ENCODE results near the gene ZFC3H1. TPM values are rescaled to one million over a fixed set of nuclear protein-coding genes. Genes with fewer than 3 reads are reported as not detected.

The ZFC3H1 gene
- total RNA-seq, 1 experiment from 2014 or later: 18.4 TPM

- Histone ChIP-seq H3K27ac (no peak overlapping the region), H3K27me3 (replicated peaks) (no peaks in the 10 kb centered on the region), H3K4me3 (no peak overlapping the region), H3K9me3 (replicated peaks) (no peaks in the 10 kb centered on the region), H3K36me3 (peaks cover 23% of the 10 kb centered on the region), H3K4me1 (replicated peaks) (peaks cover 9% of the 10 kb centered on the region; the same call in 1 of the 2 replicates)
- DNase-seq (ENCODE audit: low read depth in 1 of 2, low spot score in 2 of 2): no peak
Observed at GRCh38 chr12:71602761-71603577, 60.7 kb downstream of the ZFC3H1 start.

GRCh38 chr12:71601546-71601945 is 62.1 kb downstream of the ZFC3H1 start:
- peaks cover 9% of the 10 kb centered on the region; the same call in 1 of the 2 replicates for H3K4me1 ChIP-seq (replicated peaks)
- no peak overlapping the region for H3K27ac ChIP-seq
- peaks cover 8% of the 10 kb centered on the region for H3K36me3 ChIP-seq
- H3K4me3 ChIP-seq: no peak overlapping the region
- H3K27me3 ChIP-seq (replicated peaks): no peaks in the 10 kb centered on the region
- H3K9me3 ChIP-seq (replicated peaks): no peaks in the 10 kb centered on the region
- no peak for DNase-seq (ENCODE audit: low read depth in 1 of 2, low spot score in 2 of 2)

- H3K4me3 ChIP-seq: no peak overlapping the region
- H3K27ac ChIP-seq: no peak overlapping the region
- H3K36me3 ChIP-seq: no peaks in the 10 kb centered on the region
- no peak for DNase-seq (ENCODE audit: low read depth in 1 of 2, low spot score in 2 of 2)
- peaks cover 9% of the 10 kb centered on the region; the same call in 1 of the 2 replicates for H3K4me1 ChIP-seq (replicated peaks)
- H3K27me3 ChIP-seq (replicated peaks): 0 out of 2 replicates have a peak, but pooled peaks cover 2% of the 10 kb centered on the region
- H3K9me3 ChIP-seq (replicated peaks): no peaks in the 10 kb centered on the region
Observed at GRCh38 chr12:71599210-71599609, 64.4 kb downstream of the ZFC3H1 start.

- no peaks in the 10 kb centered on the region for H3K9me3 ChIP-seq (replicated peaks)
- no peaks in the 10 kb centered on the region for H3K36me3 ChIP-seq
- H3K4me3 ChIP-seq: no peak overlapping the region
- no peak overlapping the region for H3K27ac ChIP-seq
- H3K4me1 ChIP-seq (replicated peaks): no peaks in the 10 kb centered on the region
- no peak for DNase-seq (ENCODE audit: low read depth in 1 of 2, low spot score in 2 of 2)
- H3K27me3 ChIP-seq (replicated peaks): 0 out of 2 replicates have a peak, but pooled peaks cover 2% of the 10 kb centered on the region
Observed at GRCh38 chr12:71594214-71594948, 69.3 kb downstream of the ZFC3H1 start.

GRCh38 chr12:71592841-71593240 is 70.8 kb downstream of the ZFC3H1 start:
- H3K9me3 ChIP-seq (replicated peaks): no peaks in the 10 kb centered on the region
- H3K4me3 ChIP-seq: no peak overlapping the region
- no peaks in the 10 kb centered on the region for H3K36me3 ChIP-seq
- H3K27me3 ChIP-seq (replicated peaks): 0 out of 2 replicates have a peak, but pooled peaks cover 2% of the 10 kb centered on the region
- H3K4me1 ChIP-seq (replicated peaks): no peaks in the 10 kb centered on the region
- no peak for DNase-seq (ENCODE audit: low read depth in 1 of 2, low spot score in 2 of 2)
- no peak overlapping the region for H3K27ac ChIP-seq

- no peak for DNase-seq (ENCODE audit: low read depth in 1 of 2, low spot score in 2 of 2)
Observed at GRCh38 chr12:71591601-71592000, 72.0 kb downstream of the ZFC3H1 start.

GRCh38 chr12:71589478-71589881 is 74.2 kb downstream of the ZFC3H1 start:
- H3K4me3 ChIP-seq: no peak overlapping the region
- no peaks in the 10 kb centered on the region for H3K9me3 ChIP-seq (replicated peaks)
- DNase-seq (ENCODE audit: low read depth in 1 of 2, low spot score in 2 of 2): no peak

More at GRCh38 chr12:71591601-71592000, 72.0 kb downstream of the ZFC3H1 start:
- Histone ChIP-seq H3K9me3 (replicated peaks) (no peaks in the 10 kb centered on the region), H3K4me1 (replicated peaks) (no peaks in the 10 kb centered on the region), H3K4me3 (no peak overlapping the region), H3K27me3 (replicated peaks) (0 out of 2 replicates have a peak, but pooled peaks cover 2% of the 10 kb centered on the region), H3K36me3 (no peaks in the 10 kb centered on the region), H3K27ac (no peak overlapping the region)

GRCh38 chr12:71587012-71587411 is 76.6 kb downstream of the ZFC3H1 start:
- no peaks in the 10 kb centered on the region for H3K27me3 ChIP-seq (replicated peaks)
- no peak for DNase-seq (ENCODE audit: low read depth in 1 of 2, low spot score in 2 of 2)
- H3K27ac ChIP-seq: no peak overlapping the region
- no peak overlapping the region for H3K4me3 ChIP-seq
- H3K36me3 ChIP-seq: no peaks in the 10 kb centered on the region
- H3K4me1 ChIP-seq (replicated peaks): no peaks in the 10 kb centered on the region
- no peaks in the 10 kb centered on the region for H3K9me3 ChIP-seq (replicated peaks)

More at GRCh38 chr12:71589478-71589881, 74.2 kb downstream of the ZFC3H1 start:
- Histone ChIP-seq H3K27me3 (replicated peaks) (no peaks in the 10 kb centered on the region), H3K27ac (no peak overlapping the region), H3K36me3 (no peaks in the 10 kb centered on the region), H3K4me1 (replicated peaks) (no peaks in the 10 kb centered on the region)

GRCh38 chr12:71585218-71585617 is 78.4 kb downstream of the ZFC3H1 start:
- no peaks in the 10 kb centered on the region for H3K27me3 ChIP-seq (replicated peaks)
- H3K9me3 ChIP-seq (replicated peaks): no peaks in the 10 kb centered on the region
- no peaks in the 10 kb centered on the region for H3K36me3 ChIP-seq
- H3K4me1 ChIP-seq (replicated peaks): no peaks in the 10 kb centered on the region
- no peak overlapping the region for H3K4me3 ChIP-seq
- no peak overlapping the region for H3K27ac ChIP-seq
- no peak for DNase-seq (ENCODE audit: low read depth in 1 of 2, low spot score in 2 of 2)

- Histone ChIP-seq H3K36me3 (no peaks in the 10 kb centered on the region), H3K27ac (no peak overlapping the region), H3K27me3 (replicated peaks) (no peaks in the 10 kb centered on the region), H3K4me3 (no peak overlapping the region), H3K4me1 (replicated peaks) (no peaks in the 10 kb centered on the region), H3K9me3 (replicated peaks) (no peaks in the 10 kb centered on the region)
- no peak for DNase-seq (ENCODE audit: low read depth in 1 of 2, low spot score in 2 of 2)
Observed at GRCh38 chr12:71584356-71584755, 79.3 kb downstream of the ZFC3H1 start.

GRCh38 chr12:71582925-71583324 is 80.7 kb downstream of the ZFC3H1 start:
- H3K4me3 ChIP-seq: no peak overlapping the region
- no peaks in the 10 kb centered on the region for H3K27me3 ChIP-seq (replicated peaks)
- no peak for DNase-seq (ENCODE audit: low read depth in 1 of 2, low spot score in 2 of 2)
- no peaks in the 10 kb centered on the region for H3K36me3 ChIP-seq
- no peaks in the 10 kb centered on the region for H3K4me1 ChIP-seq (replicated peaks)
- H3K27ac ChIP-seq: no peak overlapping the region
- no peaks in the 10 kb centered on the region for H3K9me3 ChIP-seq (replicated peaks)

GRCh38 chr12:71581206-71581605 is 82.4 kb downstream of the ZFC3H1 start:
- no peaks in the 10 kb centered on the region for H3K36me3 ChIP-seq
- no peaks in the 10 kb centered on the region for H3K4me1 ChIP-seq (replicated peaks)
- H3K27ac ChIP-seq: no peak overlapping the region
- DNase-seq (ENCODE audit: low read depth in 1 of 2, low spot score in 2 of 2): no peak
- H3K4me3 ChIP-seq: no peak overlapping the region
- H3K9me3 ChIP-seq (replicated peaks): no peaks in the 10 kb centered on the region
- H3K27me3 ChIP-seq (replicated peaks): no peaks in the 10 kb centered on the region

GRCh38 chr12:71578694-71579258 is 84.9 kb downstream of the ZFC3H1 start:
- Histone ChIP-seq H3K36me3 (no peaks in the 10 kb centered on the region), H3K4me1 (replicated peaks) (no peaks in the 10 kb centered on the region), H3K4me3 (no peak overlapping the region), H3K9me3 (replicated peaks) (no peaks in the 10 kb centered on the region), H3K27me3 (replicated peaks) (no peaks in the 10 kb centered on the region), H3K27ac (no peak overlapping the region)
- no peak for DNase-seq (ENCODE audit: low read depth in 1 of 2, low spot score in 2 of 2)

- Histone ChIP-seq H3K9me3 (replicated peaks) (no peaks in the 10 kb centered on the region), H3K27ac (no peak overlapping the region), H3K36me3 (no peaks in the 10 kb centered on the region), H3K27me3 (replicated peaks) (no peaks in the 10 kb centered on the region), H3K4me1 (replicated peaks) (no peaks in the 10 kb centered on the region), H3K4me3 (no peak overlapping the region)
- DNase-seq (ENCODE audit: low read depth in 1 of 2, low spot score in 2 of 2): no peak
Observed at GRCh38 chr12:71576496-71576895, 87.2 kb downstream of the ZFC3H1 start.

Data from SJSA1 (cell line).